Measurements from ENCODE around the gene CRACR2B. TPM values are rescaled to one million over a fixed set of nuclear protein-coding genes. Genes with fewer than 3 reads are reported as not detected.

CRACR2B gene
- total and polyA plus RNA-seq, 2 of the 13 experiments (the other 11 are each of a cell fraction or from before 2014, with no cell fraction given) = 14.9 to 21.0 TPM

DNA sequence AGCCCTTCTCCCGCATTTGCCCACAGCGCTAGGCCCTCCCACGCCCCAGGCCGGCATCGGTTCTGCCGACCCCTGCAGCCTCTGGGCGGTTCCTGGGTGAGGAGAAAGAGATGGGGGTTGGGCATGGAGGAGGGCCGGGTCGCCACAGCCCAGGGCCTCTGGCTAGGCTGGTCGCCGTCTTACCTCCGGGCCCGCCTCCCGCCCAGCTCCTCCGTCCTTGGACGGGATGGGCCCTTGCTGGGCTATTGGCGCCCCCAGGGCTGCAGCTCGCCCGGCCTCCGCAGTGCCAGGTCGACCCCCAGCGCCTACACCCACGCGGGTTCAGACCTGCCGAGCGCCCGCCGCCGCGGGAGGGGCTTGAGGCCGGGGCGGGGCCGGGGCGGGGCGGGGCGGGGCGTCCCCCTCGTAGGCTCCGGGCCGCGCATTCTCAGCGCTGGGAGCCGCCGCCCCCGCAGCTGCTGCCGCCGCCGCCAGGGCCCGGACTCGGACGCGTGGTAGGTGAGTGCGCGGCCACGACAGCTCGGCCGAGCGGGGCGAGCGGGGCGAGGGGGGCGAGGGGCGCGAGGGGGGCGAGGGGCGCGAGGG is 4.9 kb downstream of the CRACR2B start, which contains the start of gene CD151 (continued):
- TF ChIP-seq, protein P1, sequence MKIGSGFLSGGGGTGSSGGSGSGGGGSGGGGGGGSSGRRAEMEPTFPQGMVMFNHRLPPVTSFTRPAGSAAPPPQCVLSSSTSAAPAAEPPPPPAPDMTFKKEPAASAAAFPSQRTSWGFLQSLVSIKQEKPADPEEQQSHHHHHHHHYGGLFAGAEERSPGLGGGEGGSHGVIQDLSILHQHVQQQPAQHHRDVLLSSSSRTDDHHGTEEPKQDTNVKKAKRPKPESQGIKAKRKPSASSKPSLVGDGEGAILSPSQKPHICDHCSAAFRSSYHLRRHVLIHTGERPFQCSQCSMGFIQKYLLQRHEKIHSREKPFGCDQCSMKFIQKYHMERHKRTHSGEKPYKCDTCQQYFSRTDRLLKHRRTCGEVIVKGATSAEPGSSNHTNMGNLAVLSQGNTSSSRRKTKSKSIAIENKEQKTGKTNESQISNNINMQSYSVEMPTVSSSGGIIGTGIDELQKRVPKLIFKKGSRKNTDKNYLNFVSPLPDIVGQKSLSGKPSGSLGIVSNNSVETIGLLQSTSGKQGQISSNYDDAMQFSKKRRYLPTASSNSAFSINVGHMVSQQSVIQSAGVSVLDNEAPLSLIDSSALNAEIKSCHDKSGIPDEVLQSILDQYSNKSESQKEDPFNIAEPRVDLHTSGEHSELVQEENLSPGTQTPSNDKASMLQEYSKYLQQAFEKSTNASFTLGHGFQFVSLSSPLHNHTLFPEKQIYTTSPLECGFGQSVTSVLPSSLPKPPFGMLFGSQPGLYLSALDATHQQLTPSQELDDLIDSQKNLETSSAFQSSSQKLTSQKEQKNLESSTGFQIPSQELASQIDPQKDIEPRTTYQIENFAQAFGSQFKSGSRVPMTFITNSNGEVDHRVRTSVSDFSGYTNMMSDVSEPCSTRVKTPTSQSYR (CRISPR knock-in tag; IDR thresholded peaks at IDR 0.05; ENCODE audit: borderline replicate concordance) = peak; percentile 44
- no peak for TF ChIP-seq IKZF4 (CRISPR knock-in tag; IDR thresholded peaks at IDR 0.05; ENCODE audit: borderline replicate concordance, low read depth, not compliant biosample characterization)
- 0 out of 2 replicates have a peak, but pooled peaks have one; percentile 29 for TF ChIP-seq POLR2AphosphoS5 (IDR thresholded peaks at IDR 0.05; ENCODE audit: low read depth, low read length)
- no peak for TF ChIP-seq PCBP1 (IDR thresholded peaks at IDR 0.05; ENCODE audit: borderline replicate concordance, low read depth, low read length)
- TF ChIP-seq KMT2B (CRISPR knock-in tag; IDR thresholded peaks at IDR 0.05) = no peak
- TF ChIP-seq, protein P2, sequence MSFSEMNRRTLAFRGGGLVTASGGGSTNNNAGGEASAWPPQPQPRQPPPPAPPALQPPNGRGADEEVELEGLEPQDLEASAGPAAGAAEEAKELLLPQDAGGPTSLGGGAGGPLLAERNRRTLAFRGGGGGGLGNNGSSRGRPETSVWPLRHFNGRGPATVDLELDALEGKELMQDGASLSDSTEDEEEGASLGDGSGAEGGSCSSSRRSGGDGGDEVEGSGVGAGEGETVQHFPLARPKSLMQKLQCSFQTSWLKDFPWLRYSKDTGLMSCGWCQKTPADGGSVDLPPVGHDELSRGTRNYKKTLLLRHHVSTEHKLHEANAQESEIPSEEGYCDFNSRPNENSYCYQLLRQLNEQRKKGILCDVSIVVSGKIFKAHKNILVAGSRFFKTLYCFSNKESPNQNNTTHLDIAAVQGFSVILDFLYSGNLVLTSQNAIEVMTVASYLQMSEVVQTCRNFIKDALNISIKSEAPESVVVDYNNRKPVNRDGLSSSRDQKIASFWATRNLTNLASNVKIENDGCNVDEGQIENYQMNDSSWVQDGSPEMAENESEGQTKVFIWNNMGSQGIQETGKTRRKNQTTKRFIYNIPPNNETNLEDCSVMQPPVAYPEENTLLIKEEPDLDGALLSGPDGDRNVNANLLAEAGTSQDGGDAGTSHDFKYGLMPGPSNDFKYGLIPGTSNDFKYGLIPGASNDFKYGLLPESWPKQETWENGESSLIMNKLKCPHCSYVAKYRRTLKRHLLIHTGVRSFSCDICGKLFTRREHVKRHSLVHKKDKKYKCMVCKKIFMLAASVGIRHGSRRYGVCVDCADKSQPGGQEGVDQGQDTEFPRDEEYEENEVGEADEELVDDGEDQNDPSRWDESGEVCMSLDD (CRISPR knock-in tag; IDR thresholded peaks at IDR 0.05; ENCODE audit: borderline replicate concordance) = no peak
- TF ChIP-seq ARNT (IDR thresholded peaks at IDR 0.05) = no peak
- TF ChIP-seq SPEN (CRISPR knock-in tag; IDR thresholded peaks at IDR 0.05; ENCODE audit: low read depth) = no peak
- TF ChIP-seq NPAS2 (CRISPR knock-in tag; IDR thresholded peaks at IDR 0.05; ENCODE audit: borderline replicate concordance) = no peak
- TF ChIP-seq ZNF44 (CRISPR knock-in tag; IDR thresholded peaks at IDR 0.05) = no peak
- TF ChIP-seq, protein P3, sequence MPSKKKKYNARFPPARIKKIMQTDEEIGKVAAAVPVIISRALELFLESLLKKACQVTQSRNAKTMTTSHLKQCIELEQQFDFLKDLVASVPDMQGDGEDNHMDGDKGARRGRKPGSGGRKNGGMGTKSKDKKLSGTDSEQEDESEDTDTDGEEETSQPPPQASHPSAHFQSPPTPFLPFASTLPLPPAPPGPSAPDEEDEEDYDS (CRISPR knock-in tag; IDR thresholded peaks at IDR 0.05) = no peak
- no peak for TF ChIP-seq ONECUT2 (CRISPR knock-in tag; IDR thresholded peaks at IDR 0.05)
- TF ChIP-seq U2AF1 (optimal IDR thresholded peaks at IDR 0.05; ENCODE audit: low read depth, low read length) = no peak
- TF ChIP-seq ZNF510 (CRISPR knock-in tag; IDR thresholded peaks at IDR 0.05; ENCODE audit: low read depth) = no peak
- TF ChIP-seq ZNF7 (CRISPR knock-in tag; IDR thresholded peaks at IDR 0.05) = no peak
- no peak for TF ChIP-seq MEIS1 (CRISPR knock-in tag; IDR thresholded peaks at IDR 0.05; ENCODE audit: borderline replicate concordance)
- TF ChIP-seq, protein P4, sequence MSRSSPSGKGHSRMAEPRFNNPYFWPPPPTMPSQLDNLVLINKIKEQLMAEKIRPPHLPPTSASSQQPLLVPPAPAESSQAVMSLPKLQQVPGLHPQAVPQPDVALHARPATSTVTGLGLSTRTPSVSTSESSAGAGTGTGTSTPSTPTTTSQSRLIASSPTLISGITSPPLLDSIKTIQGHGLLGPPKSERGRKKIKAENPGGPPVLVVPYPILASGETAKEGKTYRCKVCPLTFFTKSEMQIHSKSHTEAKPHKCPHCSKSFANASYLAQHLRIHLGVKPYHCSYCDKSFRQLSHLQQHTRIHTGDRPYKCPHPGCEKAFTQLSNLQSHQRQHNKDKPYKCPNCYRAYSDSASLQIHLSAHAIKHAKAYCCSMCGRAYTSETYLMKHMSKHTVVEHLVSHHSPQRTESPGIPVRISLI (CRISPR knock-in tag; IDR thresholded peaks at IDR 0.05; ENCODE audit: borderline replicate concordance) = no peak
- TF ChIP-seq, protein P5, sequence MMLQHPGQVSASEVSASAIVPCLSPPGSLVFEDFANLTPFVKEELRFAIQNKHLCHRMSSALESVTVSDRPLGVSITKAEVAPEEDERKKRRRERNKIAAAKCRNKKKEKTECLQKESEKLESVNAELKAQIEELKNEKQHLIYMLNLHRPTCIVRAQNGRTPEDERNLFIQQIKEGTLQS (CRISPR knock-in tag; IDR thresholded peaks at IDR 0.05) = no peak
- no peak for TF ChIP-seq ESRRA (CRISPR knock-in tag; IDR thresholded peaks at IDR 0.05; ENCODE audit: low read depth)
- no peak for TF ChIP-seq KAT2B (IDR thresholded peaks at IDR 0.05; ENCODE audit: borderline replicate concordance, low read depth, low read length)
- no peak for TF ChIP-seq ATF7-NPFF (CRISPR knock-in tag; IDR thresholded peaks at IDR 0.05; ENCODE audit: low read depth)
- TF ChIP-seq ZNF781 (CRISPR knock-in tag; IDR thresholded peaks at IDR 0.05; ENCODE audit: borderline replicate concordance, not compliant biosample characterization) = no peak
- no peak for TF ChIP-seq SKI (IDR thresholded peaks at IDR 0.05; ENCODE audit: partially characterized antibody)
- no peak for TF ChIP-seq ZZZ3 (CRISPR knock-in tag; IDR thresholded peaks at IDR 0.05; ENCODE audit: borderline replicate concordance)

Measured in HepG2 (cell line).